ENCODE results near the gene CLSTN2.

GRCh38 chr3:140386357-140387100 is 451.5 kb downstream of the CLSTN2 start:
- TF ChIP-seq CTCF (IDR thresholded peaks at IDR 0.05 in 2 of 3, conservative IDR thresholded peaks at IDR 0.05 in 1 of 3; ENCODE audit: borderline replicate concordance in 1 of 3, insufficient read depth in 1 of 3, low read depth in 2 of 3, low read length in 2 of 3) (no peak), SIN3A (IDR thresholded peaks at IDR 0.05; ENCODE audit: low read depth) (no peak)

Data from HCT116 (cell line).